NCI-H510A (cell line): ENCODE measurements around the gene HSPA12A.

Experiments
- DNase-seq: peaks from one replicate; lab custom pipeline; 2025; lab: John Stamatoyannopoulos, UW

The HSPA12A gene, protein sequence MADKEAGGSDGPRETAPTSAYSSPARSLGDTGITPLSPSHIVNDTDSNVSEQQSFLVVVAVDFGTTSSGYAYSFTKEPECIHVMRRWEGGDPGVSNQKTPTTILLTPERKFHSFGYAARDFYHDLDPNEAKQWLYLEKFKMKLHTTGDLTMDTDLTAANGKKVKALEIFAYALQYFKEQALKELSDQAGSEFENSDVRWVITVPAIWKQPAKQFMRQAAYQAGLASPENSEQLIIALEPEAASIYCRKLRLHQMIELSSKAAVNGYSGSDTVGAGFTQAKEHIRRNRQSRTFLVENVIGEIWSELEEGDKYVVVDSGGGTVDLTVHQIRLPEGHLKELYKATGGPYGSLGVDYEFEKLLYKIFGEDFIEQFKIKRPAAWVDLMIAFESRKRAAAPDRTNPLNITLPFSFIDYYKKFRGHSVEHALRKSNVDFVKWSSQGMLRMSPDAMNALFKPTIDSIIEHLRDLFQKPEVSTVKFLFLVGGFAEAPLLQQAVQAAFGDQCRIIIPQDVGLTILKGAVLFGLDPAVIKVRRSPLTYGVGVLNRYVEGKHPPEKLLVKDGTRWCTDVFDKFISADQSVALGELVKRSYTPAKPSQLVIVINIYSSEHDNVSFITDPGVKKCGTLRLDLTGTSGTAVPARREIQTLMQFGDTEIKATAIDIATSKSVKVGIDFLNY

DNA sequence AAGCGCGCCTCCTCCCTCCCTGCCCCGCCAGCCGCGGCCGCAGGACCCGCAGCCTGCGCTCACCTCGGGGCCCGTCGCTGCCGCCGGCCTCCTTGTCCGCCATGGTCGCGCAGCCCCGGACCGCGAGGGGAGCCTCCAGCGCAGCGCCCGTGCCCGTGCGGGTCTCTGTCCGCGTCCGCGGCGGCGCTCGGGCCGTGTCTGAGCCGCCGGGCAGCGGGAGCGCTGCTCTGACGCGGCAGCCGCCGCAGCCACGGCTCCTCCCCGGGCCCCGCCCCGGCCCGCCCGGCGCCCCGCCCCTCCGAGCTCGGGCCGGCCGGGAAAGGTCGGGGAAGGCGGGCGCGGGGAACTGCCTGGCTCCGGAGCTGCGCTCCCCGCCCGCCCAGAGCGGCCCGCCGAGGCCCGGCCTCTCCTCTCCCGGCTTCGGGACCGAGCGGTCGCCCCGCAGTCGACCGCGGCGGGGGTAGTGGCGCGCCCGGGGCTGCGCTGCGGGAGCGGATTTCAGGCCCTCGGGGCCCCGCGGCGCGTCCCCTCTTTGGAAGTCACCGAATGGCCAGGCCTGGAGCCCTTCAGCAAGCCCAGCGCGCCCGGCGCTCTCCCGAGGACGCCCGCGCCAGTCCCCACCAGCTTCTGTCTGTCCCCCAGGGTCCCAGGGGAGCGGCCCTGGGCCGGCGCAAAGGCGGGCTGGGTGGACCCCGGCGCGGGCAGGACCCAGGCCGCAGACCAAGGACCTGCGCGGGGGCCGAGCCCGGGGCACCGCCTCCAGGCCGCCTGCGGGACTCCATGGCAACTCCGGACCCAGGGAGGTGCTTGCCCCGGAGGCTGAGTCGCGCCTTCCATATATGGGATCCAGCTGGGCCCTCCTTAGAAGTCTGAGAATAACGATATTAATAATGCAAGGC lies at the start of gene HSPA12A:
Gene HSPA12A (minus strand): TSS at position 200 of the 899 bp plus-strand sequence. CDS start 97 bp downstream, at position 103.
- peak; percentile 15 for DNase-seq

DNA sequence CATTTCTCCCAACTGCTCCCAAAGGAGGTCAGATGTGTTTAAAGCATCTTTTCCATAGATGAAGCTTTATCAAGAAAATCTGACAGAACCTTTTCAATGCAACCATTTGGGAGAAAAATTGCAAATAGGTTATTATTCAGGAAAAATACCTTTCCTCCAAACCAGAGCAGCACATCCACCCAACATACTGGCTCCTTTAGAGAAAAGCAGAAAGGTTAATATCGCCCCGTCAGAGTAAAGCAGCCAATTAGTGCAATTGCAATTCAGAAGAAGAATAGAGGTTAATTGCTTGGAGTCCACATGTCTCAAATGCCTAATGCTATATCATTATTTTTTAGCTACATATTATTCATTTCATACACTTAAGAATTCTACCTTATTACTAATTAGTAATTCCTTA lies 48.9 kb upstream of the HSPA12A start:
- DNase-seq, result no peak

DNA sequence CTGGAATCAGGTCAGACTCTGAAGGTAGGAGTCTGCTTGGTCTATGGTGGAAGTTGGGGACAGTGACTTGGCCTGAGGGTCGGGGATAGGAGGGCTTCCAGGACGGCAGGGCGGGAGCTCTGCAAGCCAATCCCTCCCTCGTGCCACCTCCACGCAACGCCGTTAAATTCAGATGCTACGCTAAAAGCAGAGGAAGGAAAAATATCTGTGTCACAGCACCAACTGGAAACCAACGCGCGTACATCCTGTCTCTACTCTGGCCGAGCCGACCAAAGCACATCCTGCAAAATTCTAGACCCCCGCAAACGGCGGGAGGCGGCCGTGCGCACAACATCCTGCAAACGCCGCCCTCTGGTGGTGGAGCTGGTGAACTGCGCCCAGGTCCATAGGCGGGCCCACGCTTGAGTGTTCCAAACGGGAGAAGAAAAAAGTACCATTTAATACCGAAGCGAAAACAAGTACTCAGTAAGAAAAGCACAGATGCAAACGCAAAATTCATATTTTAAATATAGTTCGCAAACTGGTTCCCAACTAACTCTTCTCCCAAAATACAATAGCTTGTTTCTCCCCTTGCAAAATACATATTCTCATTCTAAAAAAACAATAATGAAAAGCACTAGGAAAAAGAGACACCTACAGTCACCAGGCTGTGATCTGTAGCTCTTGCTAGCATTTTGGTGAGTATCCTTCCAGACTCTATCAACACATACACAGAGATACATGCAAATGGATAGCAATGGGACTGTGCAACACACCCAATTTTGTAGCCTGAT lies 45.7 kb upstream of the HSPA12A start:
- DNase-seq, result peak; percentile 18

DNA sequence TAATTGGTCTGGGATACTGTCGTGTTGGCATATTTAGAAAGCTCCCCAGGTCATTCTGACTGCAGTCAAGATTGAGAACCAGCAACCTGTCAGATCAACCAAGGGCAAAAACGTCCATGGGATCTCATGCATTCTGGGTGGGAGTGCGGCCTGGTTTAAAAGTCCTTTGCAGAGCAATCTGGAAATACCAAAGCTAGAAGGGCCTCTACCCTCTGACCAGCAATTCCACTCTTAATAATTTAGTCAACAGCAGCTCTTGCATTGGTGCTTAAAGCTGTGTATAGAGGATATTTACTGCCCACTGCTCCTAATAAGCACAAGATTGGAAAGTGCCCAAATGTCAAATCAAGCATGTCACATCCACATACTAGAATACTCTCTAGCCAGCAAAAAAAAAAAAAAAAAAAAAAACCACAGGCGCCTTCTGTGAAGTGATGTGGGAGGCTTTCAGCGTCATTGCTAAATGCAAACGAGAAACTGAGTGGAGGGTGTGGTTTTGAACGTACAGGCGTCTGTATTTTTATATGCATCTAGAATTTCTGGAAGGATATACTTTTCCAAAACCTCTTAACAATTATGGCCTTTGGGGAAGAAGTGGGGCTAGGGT lies 44.8 kb upstream of the HSPA12A start:
- DNase-seq, result no peak

DNA sequence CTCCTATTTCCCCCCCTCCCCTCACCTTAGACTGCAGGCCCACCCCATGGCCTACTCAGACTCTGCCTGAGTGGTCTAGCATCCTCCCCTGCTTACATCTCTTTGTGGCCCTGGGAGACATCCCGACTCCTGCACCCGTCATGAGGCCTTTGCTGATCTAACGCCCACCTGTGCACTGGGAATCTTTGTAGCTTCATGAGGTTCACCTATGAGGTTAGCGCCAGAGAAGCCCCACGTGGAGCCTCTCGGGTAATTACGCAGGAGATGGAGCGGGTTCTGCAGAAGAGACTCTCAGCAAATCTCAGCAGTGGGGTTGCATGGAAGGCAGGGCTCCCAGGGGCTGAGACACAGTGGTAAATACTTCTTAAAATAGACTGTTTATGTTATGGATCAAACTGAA lies 43.5 kb upstream of the HSPA12A start:
- DNase-seq, result no peak

DNA sequence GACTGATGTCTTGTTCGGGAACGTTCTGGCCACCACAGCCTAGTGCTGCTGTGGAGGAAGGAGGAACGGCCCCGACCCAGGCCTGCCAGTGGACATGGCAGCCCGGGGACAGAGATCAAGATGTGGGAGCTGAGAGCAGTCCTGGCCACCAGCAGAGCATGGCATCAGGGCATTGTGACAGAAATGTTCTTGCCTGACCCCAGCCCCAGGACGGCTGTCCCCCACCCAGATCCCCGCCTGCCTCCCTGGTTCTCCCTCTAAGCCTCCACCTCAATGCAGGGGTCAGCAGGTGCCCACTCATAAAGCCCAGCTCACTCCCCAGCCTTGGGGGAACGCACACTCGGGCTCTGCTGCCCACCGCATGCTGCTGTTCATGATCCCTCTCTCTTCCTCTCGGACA lies 42.9 kb upstream of the HSPA12A start:
- DNase-seq, result no peak

DNA sequence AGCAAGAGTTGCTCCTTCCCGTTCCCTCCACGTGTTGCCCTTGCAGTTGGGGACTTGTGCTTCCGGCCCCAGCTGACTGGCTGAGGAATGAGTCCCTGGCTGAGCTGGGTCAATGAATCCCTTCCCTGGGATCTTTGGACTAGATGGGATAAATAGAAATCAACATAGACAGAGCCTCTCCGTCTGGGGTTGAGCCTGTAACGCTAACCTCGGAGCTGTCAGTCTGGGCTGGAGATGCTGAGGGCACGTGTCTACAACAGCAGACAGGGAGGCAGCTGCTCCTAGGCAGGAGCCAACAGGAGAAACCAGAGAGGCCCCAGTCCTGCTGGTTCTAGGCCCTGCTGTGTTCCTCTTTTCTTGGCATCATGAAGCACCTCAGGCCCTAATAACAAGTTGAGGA lies 42.3 kb upstream of the HSPA12A start:
- DNase-seq, result no peak

DNA sequence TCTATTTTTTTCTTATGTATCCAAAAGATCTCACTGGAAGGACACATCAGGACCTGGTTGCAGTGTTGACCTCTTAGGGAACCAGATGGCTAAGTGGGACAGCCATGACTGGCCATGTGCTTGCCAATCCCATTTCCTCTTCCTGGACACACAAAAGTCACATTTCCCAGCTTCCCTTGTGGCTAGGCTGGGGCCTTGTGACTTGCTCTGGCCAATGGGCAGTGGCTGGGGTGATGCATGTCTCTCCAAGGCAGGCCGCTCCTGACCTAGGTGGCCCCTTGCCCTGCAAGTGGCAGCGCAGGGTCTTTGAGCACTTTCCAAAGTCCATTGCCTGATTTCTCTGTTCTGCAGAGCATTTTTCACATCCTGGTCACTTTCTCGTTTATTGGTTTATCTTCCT lies 41.7 kb upstream of the HSPA12A start:
- no peak for DNase-seq

DNA sequence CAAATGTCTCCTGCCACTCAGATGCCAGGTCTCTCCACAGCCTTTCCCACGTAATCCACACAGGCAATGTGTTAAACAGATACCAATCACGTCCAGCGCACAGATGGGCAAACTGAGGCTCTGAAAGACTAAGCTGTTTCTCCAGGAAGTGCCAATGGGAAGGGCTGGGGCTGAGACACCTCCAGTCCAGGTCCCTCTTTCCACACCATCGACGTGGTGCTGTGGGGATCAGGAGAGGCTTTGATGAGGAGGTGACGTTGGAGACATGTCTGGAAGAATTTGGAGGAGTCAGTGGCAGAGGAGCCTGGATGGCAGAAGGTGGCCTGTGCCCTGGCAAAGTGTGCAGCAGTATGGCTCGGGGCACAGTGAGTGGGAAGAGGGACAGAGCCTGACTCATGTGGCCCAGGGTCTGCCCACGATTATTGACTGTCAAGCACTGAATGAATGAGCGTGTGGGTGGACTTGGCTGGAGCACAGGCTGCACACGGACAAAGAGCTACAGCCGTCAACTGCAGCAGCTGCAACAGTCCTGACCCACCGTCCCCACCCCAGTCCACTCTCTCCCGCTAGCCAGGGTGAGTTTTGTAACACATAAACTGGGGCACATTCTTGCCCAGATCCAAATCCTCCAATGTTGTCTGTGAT lies 40.8 kb upstream of the HSPA12A start:
- DNase-seq, result no peak

DNA sequence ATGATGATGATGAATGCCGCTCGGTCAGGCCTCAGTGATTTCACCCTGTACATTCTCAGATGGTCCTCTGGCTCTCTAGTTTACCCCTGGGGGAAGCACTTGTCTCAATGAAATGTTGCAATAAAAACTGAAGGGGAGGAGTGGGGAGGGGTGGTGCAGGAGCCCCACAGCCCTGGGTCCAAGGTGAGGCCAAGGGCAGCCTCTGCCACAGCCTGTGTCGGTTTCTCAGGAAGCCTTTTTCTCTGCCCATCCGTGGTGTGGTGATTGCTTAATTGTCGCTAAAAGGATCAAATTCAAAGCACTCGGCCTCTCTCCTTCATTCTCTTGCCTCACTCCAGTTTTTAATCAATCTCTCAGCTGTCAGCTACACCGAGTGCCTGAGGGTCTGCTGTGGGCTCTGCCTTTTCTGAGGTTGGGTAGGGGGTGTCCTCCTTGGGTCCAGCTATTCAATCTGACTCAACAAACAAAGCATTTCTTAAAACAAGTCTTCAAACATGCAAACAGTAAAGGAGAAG lies 39.1 kb upstream of the HSPA12A start:
- no peak for DNase-seq

DNA sequence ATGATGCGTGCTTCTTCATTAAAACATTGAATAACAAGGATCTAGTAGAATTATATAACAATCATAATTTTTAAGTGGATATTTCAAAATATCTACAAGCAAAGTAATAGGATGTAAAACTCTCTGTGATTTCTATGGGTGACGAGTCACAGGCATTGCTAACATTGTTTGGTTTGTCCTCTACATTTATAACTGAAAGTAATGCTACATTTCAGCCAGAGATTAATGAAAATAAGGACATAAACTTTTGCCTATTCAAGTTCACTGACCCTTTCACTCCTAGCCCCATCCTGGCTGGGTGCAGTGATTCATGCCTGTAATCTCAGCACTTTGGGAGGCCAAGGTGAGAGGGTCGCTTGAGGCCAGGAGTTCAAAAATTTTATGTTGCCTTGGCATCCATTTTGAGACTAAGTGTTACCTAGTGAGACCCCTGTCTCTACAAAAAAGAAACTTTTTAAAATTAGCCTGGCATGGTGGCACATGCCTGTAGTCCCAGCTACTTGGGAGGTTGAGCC lies 38.4 kb upstream of the HSPA12A start:
- no peak for DNase-seq

DNA sequence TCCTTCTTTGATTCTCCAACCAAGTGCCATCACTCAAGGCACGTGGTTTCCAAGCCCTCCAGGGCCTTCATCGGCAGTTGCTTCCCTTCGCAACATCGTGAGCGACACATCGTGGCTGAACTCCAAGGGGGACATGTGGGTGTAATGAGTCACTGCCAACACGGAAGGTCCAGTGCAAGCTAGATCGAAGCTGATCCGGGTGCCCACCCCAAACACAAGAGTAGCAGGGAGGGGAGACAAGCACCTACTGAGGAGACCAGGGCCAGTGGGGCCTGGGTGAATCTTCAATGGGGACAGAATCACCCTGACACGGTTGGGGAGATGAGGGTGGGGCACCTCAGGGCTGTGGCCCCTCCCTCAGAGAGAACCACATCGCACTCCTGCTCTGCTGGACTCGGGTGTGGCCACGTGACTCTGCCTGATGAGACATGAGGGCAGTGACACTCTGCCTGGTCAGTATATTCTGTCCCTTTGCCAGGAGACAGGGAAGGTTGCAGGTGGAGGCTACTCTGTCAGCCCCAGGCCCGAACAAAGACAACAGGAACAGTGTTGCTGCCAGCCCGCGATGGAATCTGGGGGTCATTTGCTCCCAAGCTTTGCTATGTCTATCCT lies 36.8 kb upstream of the HSPA12A start:
- no peak for DNase-seq

DNA sequence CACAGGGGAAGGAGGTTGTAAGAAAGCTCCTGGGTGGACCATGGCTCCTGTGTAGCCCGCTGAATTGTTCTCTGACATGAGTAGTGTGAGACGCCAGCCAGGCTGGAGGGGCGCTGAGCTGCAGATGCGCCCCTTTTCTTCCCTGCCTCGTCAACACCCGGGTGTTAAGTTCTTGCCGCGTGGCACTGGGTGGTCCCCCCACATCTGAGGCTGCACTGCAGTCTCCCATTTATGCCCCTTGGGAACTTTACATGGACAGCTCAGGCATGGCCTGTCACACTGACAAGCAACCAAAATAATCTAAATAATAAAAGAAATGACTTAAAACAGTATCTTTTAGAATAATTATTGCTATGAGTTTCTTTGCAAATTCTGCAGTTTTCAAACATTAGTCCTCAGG lies 34.6 kb upstream of the HSPA12A start:
- no peak for DNase-seq

DNA sequence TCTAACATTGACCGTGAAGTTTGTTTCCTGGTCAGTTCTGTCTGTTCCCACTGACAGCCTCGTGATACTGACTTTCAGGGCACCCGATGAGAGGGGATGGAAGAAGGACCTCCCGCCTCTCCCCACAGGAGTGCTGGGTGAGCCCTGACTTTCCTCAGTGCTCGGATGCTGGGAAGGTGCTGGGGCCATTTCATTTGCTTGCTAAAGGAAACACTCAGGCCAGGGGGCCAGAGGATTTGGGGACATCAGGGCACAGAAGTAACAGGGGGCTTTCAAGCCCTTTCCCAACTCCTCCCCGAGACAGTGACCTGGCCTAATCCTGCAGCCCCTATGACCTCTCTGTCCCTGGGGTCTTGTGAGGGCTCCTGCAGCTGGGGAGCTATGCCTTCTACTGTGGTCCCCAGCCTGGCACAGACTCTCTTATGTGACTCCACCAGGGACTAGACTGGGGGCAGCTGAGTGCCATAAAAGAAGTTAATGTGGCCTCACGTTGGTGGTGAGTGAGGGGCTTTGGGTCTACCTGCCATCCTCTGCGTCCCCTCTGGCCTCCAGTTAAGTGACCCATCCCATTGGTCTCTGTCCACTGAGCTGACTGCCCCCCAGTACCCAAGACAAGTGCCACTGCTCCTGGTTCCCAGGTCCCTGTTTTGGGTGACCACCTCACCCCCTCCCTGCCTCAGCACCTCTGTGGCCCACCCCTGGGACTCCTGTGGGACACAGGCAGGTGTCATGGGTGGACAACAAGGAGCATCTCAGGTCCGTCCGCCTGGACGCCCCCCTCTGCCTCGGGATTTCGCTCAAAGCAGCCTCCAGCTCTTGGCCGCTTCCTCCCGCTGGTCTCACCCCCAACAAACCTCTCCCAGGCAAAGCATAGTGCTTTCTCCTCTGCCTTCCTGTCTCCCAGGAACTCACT lies 33.4 kb upstream of the HSPA12A start:
- DNase-seq, result no peak

DNA sequence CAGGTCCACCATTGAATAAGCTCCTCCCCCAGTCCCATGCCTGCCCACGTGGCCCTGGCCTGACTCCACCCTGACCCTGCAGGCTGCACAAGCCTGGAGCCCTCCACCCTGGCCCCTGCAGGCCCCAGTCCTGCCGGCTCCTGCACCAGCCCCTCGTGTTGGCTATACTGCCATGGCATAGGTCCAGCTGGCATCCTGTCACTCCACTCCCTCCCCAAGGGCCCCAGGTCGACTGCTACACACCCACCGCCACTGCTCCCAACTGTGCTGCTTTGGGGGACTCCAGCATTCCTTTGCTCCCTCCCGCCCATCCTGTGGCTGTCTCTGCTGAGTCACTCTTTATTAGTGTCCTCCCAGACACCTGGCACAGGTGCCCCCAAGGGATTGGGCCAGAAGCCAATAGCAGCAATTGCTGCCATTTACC lies 32.4 kb upstream of the HSPA12A start:
- DNase-seq, result no peak

DNA sequence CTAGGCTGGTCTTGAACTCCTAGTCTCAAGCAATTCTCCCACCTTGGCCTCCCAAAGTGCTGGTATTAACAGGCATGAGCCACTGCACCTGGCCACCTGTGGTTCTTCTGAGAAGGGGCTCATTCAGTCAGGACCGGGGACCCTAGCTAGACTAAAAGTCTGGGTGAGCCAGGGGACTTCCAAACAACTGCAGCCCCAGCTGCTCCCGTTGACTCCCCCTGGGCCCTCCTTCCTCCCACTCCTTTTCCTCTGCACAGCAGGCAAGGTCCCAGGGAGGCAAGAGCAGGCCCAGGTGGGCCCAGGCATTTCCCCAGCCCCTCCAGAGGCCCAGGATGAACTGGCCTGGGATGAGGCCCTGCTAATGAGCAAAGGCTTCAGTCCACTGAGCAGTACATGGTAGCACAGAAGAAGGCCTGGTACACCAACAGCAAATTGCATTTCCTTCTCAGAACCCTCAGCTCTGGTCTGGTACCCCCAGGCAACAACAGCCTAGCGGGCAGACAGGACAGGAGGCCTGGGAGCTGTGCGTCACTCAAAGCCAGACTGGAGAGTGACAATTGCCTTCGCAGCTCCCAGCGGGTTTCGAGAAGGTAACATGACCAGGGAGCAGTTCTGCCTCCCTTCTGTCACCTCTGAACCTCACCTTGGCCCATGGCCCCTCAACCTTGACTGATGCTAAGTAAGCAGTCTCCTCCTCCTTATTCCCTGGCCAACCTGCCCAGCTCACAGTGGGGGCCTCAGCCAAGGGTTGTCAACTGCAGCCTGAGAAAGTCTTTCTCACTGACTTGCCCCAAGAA lies 30.7 kb upstream of the HSPA12A start:
- no peak for DNase-seq

DNA sequence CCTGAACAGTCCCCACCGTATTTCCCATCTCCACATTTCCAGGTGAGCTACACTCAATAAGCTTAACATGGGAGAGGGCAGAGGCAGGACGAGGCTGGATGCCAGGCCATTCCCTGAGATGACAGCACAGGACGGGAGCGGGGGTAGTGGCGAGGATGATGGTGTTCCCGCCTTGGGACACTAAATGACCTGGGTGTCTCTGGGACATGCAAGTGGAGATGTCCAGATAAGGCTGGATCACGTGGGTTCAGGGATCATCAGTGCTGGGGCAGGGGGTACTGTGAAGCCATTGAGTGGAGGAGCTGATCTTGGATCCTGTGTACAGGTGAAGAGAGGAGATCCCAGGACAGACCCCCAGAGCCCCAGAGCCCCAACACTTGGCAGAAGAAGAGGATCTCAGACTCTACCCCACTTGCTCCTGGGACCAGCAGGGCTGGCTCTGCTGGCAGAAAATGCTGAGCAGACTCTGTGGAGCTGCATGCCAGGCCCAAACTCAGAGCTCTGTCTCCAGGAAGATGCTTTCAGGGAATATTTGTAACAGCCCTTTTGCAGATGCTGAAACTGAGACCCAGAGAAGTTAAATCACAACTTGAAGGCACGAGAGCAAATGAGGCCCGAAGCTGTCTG lies 29.7 kb upstream of the HSPA12A start:
- no peak for DNase-seq
